Heart left ventricle (tissue), 13 donors: Measurements from ENCODE around the gene GATA3.

ENCODE experiments used
- CTCF ChIP-seq, 12 donors: fragments of 200-600 bp; sonication (generic) in 4 of 12; IDR thresholded peaks; one replicate each; pipeline versions ENCODE4 v1.5.0 to v1.8.0; 2018 to 2022; ENCODE audit warnings: antibody characterized with exemption in 12 of 12, mild to moderate bottlenecking in 5 of 12
- POLR2A ChIP-seq, 2 donors: fragments of 450-650 bp; IDR thresholded peaks; one replicate each; pipeline ENCODE4 v1.6.1; 2017; ENCODE audit warnings: antibody characterized with exemption in 2 of 2, mild to moderate bottlenecking in 2 of 2, moderate library complexity in 2 of 2
- donor health status: ischemic (EF 13 %, LVEDD 7.1; RV severe dilation, severe dysfunction).
- donor health status: DM: no; HTN: yes; CAD: no.
- donor health status: DM: no; HTN: no; CAD: no.
- donor health status: ischemic (EF 25% LVEDD 6.9; RV normal size, moderate dysfunction).
- donor health status: ischemic (EF 25% LVEDD 5.7; RV mildly dilated, moderate dysfunction).
- donor health status: ischemic (EF 35%, LVEDD 5.7; RV mildly dilated, moderate dysfunction).
- donor health status: nonischemic (EF 11% LVEDD 7.7; RV severe dilation, severe dysfunction).
- donor health status: DM: yes; HTN: yes; CAD: no.
- donor health status: PGD.
- donor health status: ischemic (EF 29% LVEDD 5.4; RV normal size, mild dysfunction).
- donor health status: nonischemic (EF 23%, LVEDD 6.1; RV moderate dilation, normal function).

- TF ChIP-seq POLR2A (IDR thresholded peaks at IDR 0.05) (no peak), CTCF (IDR thresholded peaks at IDR 0.05) (no peak)
These were observed 6.2 kb downstream of the GATA3 start for GRCh38 chr10:8060704-8061121.
